Pulmonary artery endothelial cell (primary cell): ENCODE measurements around the gene TMEM127. TPM values are rescaled to one million over a fixed set of nuclear protein-coding genes. Genes with fewer than 3 reads are reported as not detected.
"Not testable (repeated sequence)": the region's sequence is repeated elsewhere in the genome, so short reads cannot be mapped to it uniquely, and the experiment has no call there.

Experiments
- DNase-seq: peaks from one replicate; pipeline ENCODE4 v3.0.0-alpha.2; 2011; ENCODE audit warnings: low read depth, low spot score
- total RNA-seq: library from RNA; depleted of rRNA; stranded (reverse); fragments of >200 nt; gene quantifications from 2 replicates; pipeline ENCODE4 v1.2.3, GENCODE V29; 2014

Gene TMEM127
- total RNA-seq, 1 donor from 2014 or later, result 17.1 TPM

GRCh38 chr2:96241227-96241626, 24.6 kb downstream of the TMEM127 start:
- no peak for DNase-seq

- DNase-seq, result no peak
Observed at GRCh38 chr2:96240341-96241038, 25.3 kb downstream of the TMEM127 start.

GRCh38 chr2:96239745-96240264, 26.0 kb downstream of the TMEM127 start:
- DNase-seq, result no peak

- DNase-seq, result no peak
Observed at GRCh38 chr2:96239091-96239490, 26.7 kb downstream of the TMEM127 start.

DNA sequence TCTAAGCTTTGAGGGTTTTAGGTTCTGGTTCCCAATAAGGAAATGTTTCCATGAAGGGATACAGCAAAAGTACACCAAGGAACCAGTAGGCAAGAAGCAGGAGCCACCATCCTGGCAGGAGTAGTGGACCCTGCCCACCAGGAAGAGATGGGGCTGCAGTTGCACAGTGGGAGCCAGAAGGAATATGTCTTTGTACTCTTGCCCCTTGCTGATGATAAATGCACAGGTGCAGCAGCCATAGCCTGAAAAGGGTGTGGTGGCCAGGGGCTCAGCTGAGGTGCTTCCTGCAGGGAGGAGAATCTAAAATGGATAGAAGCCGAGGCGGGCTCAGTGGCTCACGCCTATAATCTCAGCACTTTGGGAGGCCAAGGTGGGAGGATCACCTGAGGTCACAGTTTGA, 27.5 kb downstream of the TMEM127 start:
- no peak for DNase-seq

DNA sequence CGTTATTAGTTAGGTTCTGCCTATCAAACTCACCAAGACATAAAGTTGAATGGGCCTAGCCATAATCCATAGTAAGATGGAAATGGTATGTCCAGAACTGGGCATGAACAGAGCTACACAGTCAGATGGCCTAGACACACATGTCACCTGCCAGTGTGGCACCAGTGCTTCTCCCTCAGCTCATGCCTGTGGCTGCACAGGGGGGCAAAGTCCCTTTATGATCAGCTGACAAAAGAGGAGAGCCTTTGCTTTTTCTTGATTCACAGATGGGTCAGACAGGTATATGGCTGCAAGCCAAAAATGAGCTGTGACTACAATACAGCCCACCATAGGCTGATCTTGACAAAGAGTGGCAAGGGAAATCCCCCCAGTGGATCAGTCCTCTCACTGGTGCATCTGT, 28.9 kb downstream of the TMEM127 start:
- DNase-seq, result no peak

DNA sequence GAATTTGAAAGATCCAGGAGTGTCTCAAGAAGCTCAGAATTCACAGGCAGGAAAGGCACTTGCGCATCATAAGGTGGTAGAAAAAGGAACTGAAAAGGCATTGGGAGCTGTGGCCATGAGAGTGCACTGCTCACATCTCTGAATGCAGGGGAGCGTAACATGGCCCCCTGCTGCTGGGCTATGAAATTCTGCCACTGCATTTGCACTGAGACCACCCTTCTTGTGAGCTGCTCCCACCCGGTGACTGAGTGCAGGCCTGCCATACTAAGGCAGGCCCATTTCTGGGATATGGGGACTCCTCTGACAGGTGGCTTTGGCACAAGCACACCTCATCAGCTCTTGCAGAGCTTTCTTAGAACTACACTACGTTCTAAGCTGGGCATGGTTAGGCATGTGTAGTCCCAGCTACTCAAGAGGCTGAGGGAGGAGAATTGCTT, 31.9 kb downstream of the TMEM127 start:
- DNase-seq, result no peak

- DNase-seq, result no peak
Observed at GRCh38 chr2:96233436-96233835, 32.4 kb downstream of the TMEM127 start.

- no peak for DNase-seq
Observed at GRCh38 chr2:96231316-96231715, 34.5 kb downstream of the TMEM127 start.

- no peak for DNase-seq
Observed at GRCh38 chr2:96225016-96225533, 40.7 kb downstream of the TMEM127 start.

DNA sequence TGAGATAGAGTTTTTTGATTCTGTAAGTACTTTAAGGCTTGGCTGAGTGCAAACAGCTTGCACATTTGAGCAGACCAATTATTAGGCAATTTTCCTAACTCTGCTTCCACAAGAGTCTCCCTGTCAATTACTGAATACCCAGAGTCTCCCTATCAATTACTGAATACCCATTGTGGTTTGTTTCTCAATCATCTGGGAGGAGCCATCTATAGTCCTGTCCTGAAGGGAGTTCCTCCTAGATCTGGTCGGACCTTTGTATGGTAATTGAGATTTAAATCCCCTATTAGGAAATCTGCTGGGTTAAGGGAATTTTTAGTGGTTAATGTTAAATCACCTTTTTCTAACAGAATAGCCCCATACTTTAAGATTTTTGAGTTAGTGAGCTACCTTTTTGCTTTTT, 44.7 kb downstream of the TMEM127 start:
- DNase-seq, result not testable (repeated sequence)

DNA sequence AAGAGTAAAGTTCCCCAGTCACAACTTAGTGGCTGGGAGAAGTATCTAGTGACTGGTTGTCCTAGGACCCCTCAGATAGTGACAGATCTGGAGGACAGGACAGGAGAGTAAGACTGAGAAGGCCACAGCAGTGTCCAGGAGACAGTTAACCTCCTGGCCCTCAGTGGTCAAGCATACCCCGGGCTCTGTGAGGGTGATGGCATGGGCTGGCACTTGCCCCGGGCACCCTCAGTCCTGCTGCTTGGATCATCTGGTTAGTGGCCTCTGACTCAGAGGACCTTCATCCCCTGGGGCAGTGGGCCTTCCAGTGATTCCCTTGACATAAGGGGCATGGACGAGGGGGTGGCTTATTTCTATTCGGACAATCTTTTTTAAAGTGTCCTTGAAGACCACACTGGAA, 45.8 kb downstream of the TMEM127 start:
- not testable (repeated sequence) for DNase-seq

GRCh38 chr2:96218508-96219131, 47.2 kb downstream of the TMEM127 start:
- no peak for DNase-seq

- DNase-seq, result no peak
Observed at GRCh38 chr2:96214554-96214953, 51.2 kb downstream of the TMEM127 start.

- no peak for DNase-seq
Observed at GRCh38 chr2:96213379-96213778, 52.4 kb downstream of the TMEM127 start.

GRCh38 chr2:96212339-96212738, 53.5 kb downstream of the TMEM127 start:
- DNase-seq, result no peak

GRCh38 chr2:96209729-96210085, 56.1 kb downstream of the TMEM127 start:
- no peak for DNase-seq

- no peak for DNase-seq
Observed at GRCh38 chr2:96209011-96209728, 56.6 kb downstream of the TMEM127 start.

DNA sequence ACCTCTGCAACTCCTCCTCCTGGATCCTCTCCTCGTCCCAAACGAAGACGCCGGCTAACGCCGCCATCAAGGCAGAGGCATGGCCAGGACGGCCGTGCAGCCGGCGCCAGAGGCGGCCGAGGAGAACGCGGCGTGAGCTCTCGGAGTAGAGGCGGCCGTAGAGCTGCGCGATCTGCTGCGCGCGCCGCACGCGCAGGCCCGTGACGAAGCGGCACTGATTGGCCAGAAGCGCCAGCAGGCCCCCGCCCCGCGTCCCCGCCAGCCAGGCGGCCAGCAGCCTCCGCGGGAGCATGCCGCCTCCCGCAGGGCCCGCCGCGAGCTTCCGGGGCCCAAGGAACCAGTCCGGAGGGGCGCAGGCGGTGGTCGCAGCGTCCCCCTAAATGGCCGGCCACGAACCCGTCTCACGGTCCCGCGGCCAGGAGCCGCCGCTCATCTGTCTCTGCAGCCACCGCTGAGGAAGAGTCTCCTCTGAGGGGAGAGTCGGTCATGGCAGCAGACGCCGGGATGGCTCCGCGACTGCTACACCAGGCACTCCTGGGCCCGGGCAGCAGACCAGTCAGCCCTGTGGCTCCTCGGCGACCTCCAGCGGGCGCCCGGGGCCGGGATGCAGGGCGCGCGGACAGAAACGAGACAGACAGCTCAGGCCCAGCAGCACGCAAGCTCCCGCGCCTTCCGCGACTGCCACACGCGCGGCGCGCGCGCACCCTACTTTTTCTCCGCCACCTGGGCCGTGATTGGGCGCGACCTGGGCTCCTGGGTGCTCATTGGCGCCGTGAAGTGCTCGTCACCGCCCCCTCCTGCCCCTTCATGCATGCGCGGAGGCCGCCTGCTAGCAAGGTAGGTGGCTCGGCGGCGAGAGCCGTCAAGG, 57.4 kb downstream of the TMEM127 start, which contains the start of gene STARD7:
Gene STARD7 (minus strand): TSS at position 685 of the 868 bp plus-strand sequence. CDS start 393 bp downstream, at position 292.
- peak; percentile 88 for DNase-seq

GRCh38 chr2:96207774-96208142, 58.0 kb downstream of the TMEM127 start:
- no peak for DNase-seq
